ENCODE data around the gene ACAP1. TPM values are rescaled to one million over a fixed set of nuclear protein-coding genes. Genes with fewer than 3 reads are reported as not detected.

Gene ACAP1
- total RNA-seq, 1 donor from 2014 or later: 16.0 TPM

- Mint-ChIP-seq H3K36me3 (ENCODE audit: low read depth, unreplicated experiment) (peaks cover 25% of the 10 kb centered on the region), H3K9me3 (ENCODE audit: unreplicated experiment) (no peaks in the 10 kb centered on the region), H3K27me3 (ENCODE audit: low read depth, unreplicated experiment) (no peaks in the 10 kb centered on the region), H3K4me3 (ENCODE audit: unreplicated experiment) (peak within 1 kb of the TSS; percentile 94), H3K4me1 (ENCODE audit: low read depth, unreplicated experiment) (peaks cover 42% of the 10 kb centered on the region), H3K27ac (ENCODE audit: unreplicated experiment) (peak within 1 kb of the TSS; percentile 92)
- no peak for FAIRE-seq
- Histone ChIP-seq H3K79me2 (ENCODE audit: insufficient read depth, low read length) (peaks cover 41% of the 10 kb centered on the region), H3K4me3 (ENCODE audit: insufficient read depth, low read depth, low read length) (peak within 1 kb of the TSS; percentile 80), H3K4me2 (ENCODE audit: low read length) (peak within 1 kb of the TSS; percentile 95), H3K27me3 (ENCODE audit: insufficient read depth, low read length) (no peaks in the 10 kb centered on the region), H3K27ac (ENCODE audit: low read depth, low read length) (peak within 1 kb of the TSS; percentile 80), H2AFZ (ENCODE audit: low read depth, low read length) (peak within 1 kb of the TSS; percentile 85), H3K9ac (ENCODE audit: low read length) (peak within 1 kb of the TSS; percentile 81), H3K9me3 (ENCODE audit: insufficient read depth, low read depth, low read length) (no peaks in the 10 kb centered on the region), H4K20me1 (ENCODE audit: insufficient read depth, low read length) (peaks cover 46% of the 10 kb centered on the region), H3K4me1 (ENCODE audit: insufficient read depth, low read length) (peaks cover 22% of the 10 kb centered on the region), H3K36me3 (ENCODE audit: insufficient read depth, low read length) (peaks cover 35% of the 10 kb centered on the region)
- DNase-seq (ENCODE audit: low read depth): peak; percentile 58
- TF ChIP-seq EZH2 (IDR thresholded peaks at IDR 0.05; ENCODE audit: insufficient read depth, low read length) (no peak), CTCF (IDR thresholded peaks at IDR 0.05; ENCODE audit: insufficient read depth, low read depth, low read length) (no peak)
Observed at GRCh38 chr17:7314719-7315569, 21.4 kb upstream of the ACAP1 start, which contains the start of gene GPS2. Gene GPS2 (minus strand): TSS chr17:7315360. CDS start chr17:7315052, 308 bp downstream.

GRCh38 chr17:7315570-7316235 is 20.6 kb upstream of the ACAP1 start:
- H3K9me3 Mint-ChIP-seq (ENCODE audit: unreplicated experiment): no peaks in the 10 kb centered on the region

More at GRCh38 chr17:7315570-7316235, 20.6 kb upstream of the ACAP1 start:
- Mint-ChIP-seq H3K4me3 (ENCODE audit: unreplicated experiment) (peak overlapping the region; percentile 82), H3K27ac (ENCODE audit: unreplicated experiment) (peak overlapping the region; percentile 83), H3K27me3 (ENCODE audit: low read depth, unreplicated experiment) (no peaks in the 10 kb centered on the region), H3K36me3 (ENCODE audit: low read depth, unreplicated experiment) (peaks cover 19% of the 10 kb centered on the region), H3K4me1 (ENCODE audit: low read depth, unreplicated experiment) (peaks cover 34% of the 10 kb centered on the region)
- Histone ChIP-seq H3K4me2 (ENCODE audit: low read length) (peak overlapping the region; percentile 95), H3K9me3 (ENCODE audit: insufficient read depth, low read depth, low read length) (no peaks in the 10 kb centered on the region), H3K9ac (ENCODE audit: low read length) (peak overlapping the region; percentile 81), H3K4me1 (ENCODE audit: insufficient read depth, low read length) (peaks cover 20% of the 10 kb centered on the region), H3K36me3 (ENCODE audit: insufficient read depth, low read length) (peaks cover 29% of the 10 kb centered on the region), H2AFZ (ENCODE audit: low read depth, low read length) (peak overlapping the region; percentile 85), H3K4me3 (ENCODE audit: insufficient read depth, low read depth, low read length) (peak overlapping the region; percentile 80), H3K79me2 (ENCODE audit: insufficient read depth, low read length) (peaks cover 33% of the 10 kb centered on the region), H3K27ac (ENCODE audit: low read depth, low read length) (peak overlapping the region; percentile 80), H4K20me1 (ENCODE audit: insufficient read depth, low read length) (peaks cover 39% of the 10 kb centered on the region), H3K27me3 (ENCODE audit: insufficient read depth, low read length) (no peaks in the 10 kb centered on the region)
- DNase-seq (ENCODE audit: low read depth) (no peak), FAIRE-seq (no peak)
- TF ChIP-seq EZH2 (IDR thresholded peaks at IDR 0.05; ENCODE audit: insufficient read depth, low read length) (no peak), CTCF (IDR thresholded peaks at IDR 0.05; ENCODE audit: insufficient read depth, low read depth, low read length) (no peak)
